HG03558 (cell line): ENCODE results near the gene LIN37.
"Not testable (repeated sequence)": the region's sequence is repeated elsewhere in the genome, so short reads cannot be mapped to it uniquely, and the experiment has no call there.

Source experiments
- ATAC-seq: cut with Tn5 transposase; IDR thresholded peaks from one replicate; pipeline ENCODE4 v1.9.1; 2021; ENCODE audit warnings: moderate number of reproducible peaks; ENCODE audit not compliant: unreplicated experiment; ENCODE audit errors: extremely low read depth

The LIN37 gene

GRCh38 chr19:35768082-35768421 is 19.7 kb downstream of the LIN37 start:
- ATAC-seq = no peak

- not testable (repeated sequence) for ATAC-seq
These were observed 24.0 kb downstream of the LIN37 start for GRCh38 chr19:35772362-35772761.

GRCh38 chr19:35773020-35773806 is 24.8 kb downstream of the LIN37 start:
- no peak for ATAC-seq

GRCh38 chr19:35774274-35775045 is 26.1 kb downstream of the LIN37 start:
- ATAC-seq = no peak

GRCh38 chr19:35775046-35775297 is 26.6 kb downstream of the LIN37 start:
- no peak for ATAC-seq

- peak; percentile 87 for ATAC-seq
These were observed 27.1 kb downstream of the LIN37 start, which contains the start of gene ARHGAP33 for GRCh38 chr19:35775298-35776101. ARHGAP33 (plus strand) TSS chr19:35775564; CDS start chr19:35775659, 95 bp downstream.

GRCh38 chr19:35776102-35776788 is 27.9 kb downstream of the LIN37 start:
- ATAC-seq = no peak

GRCh38 chr19:35777086-35777841 is 28.9 kb downstream of the LIN37 start:
- no peak for ATAC-seq

GRCh38 chr19:35777961-35778360 is 29.6 kb downstream of the LIN37 start:
- no peak for ATAC-seq

- ATAC-seq = no peak
These were observed 30.7 kb downstream of the LIN37 start for GRCh38 chr19:35779033-35779432.

- no peak for ATAC-seq
These were observed 31.7 kb downstream of the LIN37 start for GRCh38 chr19:35780058-35780457.

- no peak for ATAC-seq
These were observed 32.3 kb downstream of the LIN37 start for GRCh38 chr19:35780717-35781116.

- no peak for ATAC-seq
These were observed 33.3 kb downstream of the LIN37 start for GRCh38 chr19:35781650-35782049.

- no peak for ATAC-seq
These were observed 34.2 kb downstream of the LIN37 start for GRCh38 chr19:35782589-35782988.

GRCh38 chr19:35783469-35784434 is 35.4 kb downstream of the LIN37 start:
- no peak for ATAC-seq

- no peak for ATAC-seq
These were observed 36.3 kb downstream of the LIN37 start for GRCh38 chr19:35784503-35785338.

GRCh38 chr19:35785339-35785627 is 36.9 kb downstream of the LIN37 start:
- ATAC-seq = no peak
